Activated CD4-positive, alpha-beta T cell treated with anti-CD3 and anti-CD28 coated beads for 24 hours (primary cell): ENCODE results near the gene HDAC5.
"Not testable (repeated sequence)": the region's sequence is repeated elsewhere in the genome, so short reads cannot be mapped to it uniquely, and the experiment has no call there.

Source experiments
- DNase-seq, 2 donors: peaks; one replicate each; pipeline ENCODE4 v3.0.0-alpha.2; 2020; ENCODE audit warnings: low read depth in 2 of 2

HDAC5 gene

GRCh38 chr17:44111777-44112176 is 11.7 kb downstream of the HDAC5 start:
- no peak for DNase-seq

GRCh38 chr17:44110823-44111633 is 12.4 kb downstream of the HDAC5 start:
- DNase-seq: peak; percentile 43 to 52

GRCh38 chr17:44110011-44110686 is 13.3 kb downstream of the HDAC5 start:
- no peak for DNase-seq

GRCh38 chr17:44109312-44109630 is 14.2 kb downstream of the HDAC5 start:
- DNase-seq: no peak

- DNase-seq: no peak
These were observed 14.8 kb downstream of the HDAC5 start for GRCh38 chr17:44108440-44109311.

- DNase-seq: no peak
These were observed 16.6 kb downstream of the HDAC5 start for GRCh38 chr17:44106801-44107200.

GRCh38 chr17:44105941-44106340 is 17.5 kb downstream of the HDAC5 start:
- DNase-seq: no peak

GRCh38 chr17:44105483-44105882 is 18.0 kb downstream of the HDAC5 start:
- no peak for DNase-seq

- DNase-seq: no peak
These were observed 20.4 kb downstream of the HDAC5 start for GRCh38 chr17:44102849-44103622.

- DNase-seq: not testable (repeated sequence)
These were observed 21.6 kb downstream of the HDAC5 start for GRCh38 chr17:44101858-44102257.

- DNase-seq: no peak
These were observed 26.1 kb downstream of the HDAC5 start for GRCh38 chr17:44097110-44097958.

GRCh38 chr17:44095647-44096496 is 27.6 kb downstream of the HDAC5 start:
- DNase-seq: no peak

GRCh38 chr17:44095388-44095646 is 28.1 kb downstream of the HDAC5 start:
- no peak for DNase-seq

GRCh38 chr17:44094701-44095387 is 28.6 kb downstream of the HDAC5 start:
- DNase-seq: no peak

- no peak for DNase-seq
These were observed 30.1 kb downstream of the HDAC5 start for GRCh38 chr17:44093231-44093900.

- DNase-seq: no peak
These were observed 31.4 kb downstream of the HDAC5 start for GRCh38 chr17:44092051-44092450.

GRCh38 chr17:44091200-44091997 is 32.0 kb downstream of the HDAC5 start:
- DNase-seq: no peak

- no peak for DNase-seq
These were observed 35.2 kb downstream of the HDAC5 start for GRCh38 chr17:44088254-44088653.
